Measurements from ENCODE around the gene UQCRQ. TPM values are rescaled to one million over a fixed set of nuclear protein-coding genes. Genes with fewer than 3 reads are reported as not detected.

The UQCRQ gene
- total RNA-seq, 1 donor from 2014 or later = 400 TPM

DNA sequence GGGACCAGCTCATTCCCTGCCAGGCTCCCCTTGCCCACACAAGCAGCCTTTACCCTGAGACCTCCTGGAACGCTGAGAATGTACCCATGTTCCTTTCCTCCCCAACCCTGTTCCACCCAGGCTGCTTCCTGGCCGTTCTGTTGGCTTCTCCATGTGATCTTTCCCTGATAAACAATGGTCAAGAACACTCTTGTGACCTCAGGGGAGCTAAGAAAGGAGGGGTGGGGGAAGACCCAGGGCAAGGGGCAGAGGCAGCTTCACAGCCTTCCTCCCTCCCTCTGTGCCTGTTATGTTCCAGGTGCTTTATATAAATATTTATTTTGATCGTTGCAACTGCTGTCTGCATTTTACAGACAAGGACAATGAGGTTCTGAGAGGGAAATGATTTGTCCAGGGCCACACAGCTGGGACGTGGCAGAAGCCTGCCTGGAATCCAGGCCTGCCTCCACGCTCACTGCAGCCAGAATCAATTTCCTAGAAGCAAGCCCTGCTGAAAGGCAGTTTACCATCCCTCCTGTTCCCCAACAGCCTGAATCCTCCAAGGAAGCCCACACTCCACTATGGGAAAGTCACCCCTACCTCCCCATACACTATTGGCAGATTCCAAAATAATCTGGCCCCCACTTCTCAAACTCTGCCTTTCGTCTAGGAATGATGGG lies 39.9 kb upstream of the UQCRQ start:
- H3K27ac Mint-ChIP-seq = no peak overlapping the region
- no peaks in the 10 kb centered on the region for H3K9me3 Mint-ChIP-seq
- intact Hi-C loops (cut with micrococcal nuclease) = no loop called here
- peaks cover 16% of the 10 kb centered on the region for H3K4me1 Mint-ChIP-seq (ENCODE audit: low read depth)
- H3K36me3 Mint-ChIP-seq (ENCODE audit: low read depth) = no peaks in the 10 kb centered on the region
- no peak for DNase-seq (ENCODE audit: low spot score)
- peaks cover 69% of the 10 kb centered on the region for H3K27me3 Mint-ChIP-seq (ENCODE audit: low read depth)
- peak overlapping the region; percentile 9 for H3K4me3 Mint-ChIP-seq (ENCODE audit: low read depth)

DNA sequence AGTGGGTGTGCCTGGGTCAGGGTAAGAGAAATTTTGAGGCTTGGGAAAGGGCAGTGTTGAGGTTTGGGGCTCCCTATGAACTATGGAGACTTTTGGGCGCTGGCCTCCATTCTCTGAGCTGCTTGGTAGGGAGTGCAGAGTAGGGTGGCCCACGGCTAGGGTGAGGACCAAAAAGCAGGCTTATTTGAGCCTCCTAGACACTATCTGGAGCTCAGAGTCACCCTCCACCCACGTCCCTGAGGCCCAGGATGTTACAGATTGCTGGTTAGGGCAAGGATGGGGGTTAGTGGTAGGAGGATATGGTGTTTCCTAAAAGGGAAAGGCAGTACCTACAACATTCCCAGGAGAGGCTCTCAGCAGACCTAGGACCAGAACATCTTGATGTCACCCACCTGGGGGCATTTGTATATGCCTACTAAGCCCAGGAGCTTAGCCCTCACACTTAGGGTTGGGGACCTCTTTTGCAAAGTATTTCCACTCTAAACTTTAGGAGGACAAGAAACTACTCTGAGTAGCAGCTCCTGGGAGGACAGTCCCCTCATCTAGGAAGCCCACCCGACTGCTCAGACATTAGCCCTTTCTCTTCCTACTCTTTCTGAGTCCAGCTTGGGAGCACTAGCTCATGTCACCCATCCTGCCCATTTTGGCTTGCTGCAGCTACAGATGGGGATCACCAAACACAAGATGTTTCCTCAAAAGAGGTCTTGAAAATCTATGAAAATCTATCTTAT lies 38.3 kb upstream of the UQCRQ start:
- Mint-ChIP-seq H3K27me3 (ENCODE audit: low read depth) (peaks cover 69% of the 10 kb centered on the region), H3K4me1 (ENCODE audit: low read depth) (peaks cover 14% of the 10 kb centered on the region), H3K4me3 (ENCODE audit: low read depth) (no peak overlapping the region), H3K9me3 (no peaks in the 10 kb centered on the region), H3K36me3 (ENCODE audit: low read depth) (no peaks in the 10 kb centered on the region), H3K27ac (no peak overlapping the region)
- no peak for DNase-seq (ENCODE audit: low spot score)
- intact Hi-C loops (cut with micrococcal nuclease) = no loop called here

DNA sequence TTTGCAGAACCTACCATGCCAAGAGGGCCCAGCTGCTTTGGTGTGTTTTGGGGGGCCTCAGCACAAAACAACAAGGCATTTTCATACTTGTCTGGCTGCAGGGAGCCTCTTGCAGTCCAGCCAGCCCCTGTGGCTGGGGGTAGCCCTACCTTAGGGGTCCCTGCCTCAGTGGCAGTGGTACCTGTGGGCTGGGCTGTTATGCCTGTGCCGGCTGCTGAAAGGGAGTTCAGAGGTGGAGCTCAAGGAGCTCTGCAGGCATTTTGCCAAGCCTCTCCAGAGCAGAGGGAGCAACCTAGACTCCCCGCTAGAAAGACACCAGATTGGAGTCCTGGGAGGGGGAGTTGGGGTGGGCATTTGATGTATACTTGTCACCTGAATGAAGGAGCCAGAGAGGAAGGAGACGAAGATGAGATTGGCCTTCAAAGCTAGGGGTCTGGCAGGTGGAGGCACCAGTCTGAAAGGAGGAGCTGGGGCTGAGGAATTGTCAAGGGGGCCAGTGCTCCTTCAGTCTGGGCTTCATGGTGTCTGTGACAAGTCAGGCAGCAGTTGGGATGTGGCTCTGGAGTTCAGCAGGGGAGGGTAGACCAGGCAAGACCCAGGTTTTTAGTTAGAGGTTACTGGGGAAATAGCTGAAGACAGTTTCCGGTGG lies 37.5 kb upstream of the UQCRQ start:
- no peak for DNase-seq (ENCODE audit: low spot score)
- H3K9me3 Mint-ChIP-seq = no peaks in the 10 kb centered on the region
- H3K4me3 Mint-ChIP-seq (ENCODE audit: low read depth) = peak overlapping the region; percentile 47
- no peak overlapping the region for H3K27ac Mint-ChIP-seq
- no peaks in the 10 kb centered on the region for H3K36me3 Mint-ChIP-seq (ENCODE audit: low read depth)
- H3K27me3 Mint-ChIP-seq (ENCODE audit: low read depth) = peaks cover 67% of the 10 kb centered on the region
- intact Hi-C loops (cut with micrococcal nuclease) = no loop called here
- H3K4me1 Mint-ChIP-seq (ENCODE audit: low read depth) = peaks cover 12% of the 10 kb centered on the region

DNA sequence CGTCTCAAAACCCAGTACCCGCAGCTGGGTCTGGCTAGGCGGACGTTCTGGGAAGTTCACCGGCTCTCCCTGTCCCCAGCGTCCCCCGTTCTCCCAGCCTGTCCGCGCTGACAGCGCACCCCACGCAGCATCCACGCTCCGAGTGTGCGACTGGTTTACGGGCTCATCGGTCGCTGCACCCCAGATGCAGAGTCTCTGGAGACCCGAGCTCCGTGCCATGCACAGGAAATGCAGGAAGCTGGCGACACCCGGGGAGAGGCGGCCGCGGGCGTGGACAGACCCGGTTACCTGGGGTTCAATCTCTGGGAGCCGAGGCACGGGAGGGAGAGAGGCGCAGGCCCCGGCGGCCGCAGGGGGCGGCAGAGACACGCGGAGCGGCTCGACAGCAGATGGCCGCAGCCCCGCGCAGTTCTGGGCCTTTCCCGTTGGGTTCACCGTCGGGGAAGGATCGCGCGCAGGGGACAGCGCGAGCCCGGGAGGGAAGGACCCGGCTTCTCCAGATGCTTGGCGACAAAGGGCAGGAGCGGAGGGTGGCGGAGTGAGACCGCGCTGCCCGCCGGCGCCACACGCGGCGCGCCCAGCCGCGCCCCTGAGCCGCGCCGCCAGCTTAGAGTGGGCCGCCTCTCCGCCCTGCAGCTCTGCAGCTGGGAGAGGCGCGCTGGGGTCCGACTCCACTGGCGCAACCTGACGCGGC lies 36.6 kb upstream of the UQCRQ start:
- DNase-seq (ENCODE audit: low spot score) = peak; percentile 67
- Mint-ChIP-seq H3K27ac (peak overlapping the region; percentile 66), H3K36me3 (ENCODE audit: low read depth) (no peaks in the 10 kb centered on the region), H3K27me3 (ENCODE audit: low read depth) (peaks cover 63% of the 10 kb centered on the region), H3K9me3 (no peaks in the 10 kb centered on the region), H3K4me1 (ENCODE audit: low read depth) (peaks cover 12% of the 10 kb centered on the region), H3K4me3 (ENCODE audit: low read depth) (peak overlapping the region; percentile 87)
- intact Hi-C loops (cut with micrococcal nuclease) = loop anchor here (1.0 to 2.0 kb wide), 2 partner anchors 37 to 53 kb away; partner anchors contain the start of genes GDF9 and UQCRQ

DNA sequence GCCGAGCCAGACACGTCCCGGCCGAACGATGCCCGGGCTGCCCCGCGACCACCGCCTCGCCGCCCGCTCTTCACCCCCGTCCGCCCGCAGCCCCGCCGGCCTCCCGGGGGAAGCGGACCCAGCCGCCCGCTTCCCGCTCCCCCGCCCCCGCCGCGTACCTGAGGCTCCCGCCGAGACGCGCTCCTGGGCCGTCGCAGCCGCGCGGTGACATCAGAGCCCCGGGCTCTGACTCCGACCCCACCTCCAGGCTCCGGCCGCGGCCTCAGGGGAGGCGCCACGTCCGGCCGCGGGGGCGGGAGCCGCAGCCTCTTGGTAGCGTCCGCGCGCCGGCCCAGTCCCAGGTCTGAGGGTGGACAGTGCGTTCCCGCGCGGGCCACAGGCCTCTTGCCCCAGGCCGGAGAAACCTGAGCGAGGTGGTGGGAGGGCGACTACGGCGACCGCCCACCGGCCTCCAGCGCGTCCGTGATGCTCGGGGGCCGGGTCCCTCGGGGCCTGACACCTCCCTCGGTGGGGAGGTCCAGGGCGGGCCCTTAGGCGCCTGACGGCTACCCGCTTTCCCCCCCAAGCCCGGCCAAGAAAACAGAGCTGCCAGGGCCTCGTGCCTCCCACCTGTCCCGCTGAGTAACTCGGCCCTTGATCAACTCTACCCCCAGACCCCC lies 35.9 kb upstream of the UQCRQ start, which contains the start of gene SHROOM1:
TSS of gene SHROOM1 (minus strand) at position 212 of the 659 bp plus-strand sequence. CDS start 4,507 bp downstream, outside the sequence.
- DNase-seq (ENCODE audit: low spot score) = no peak

DNA sequence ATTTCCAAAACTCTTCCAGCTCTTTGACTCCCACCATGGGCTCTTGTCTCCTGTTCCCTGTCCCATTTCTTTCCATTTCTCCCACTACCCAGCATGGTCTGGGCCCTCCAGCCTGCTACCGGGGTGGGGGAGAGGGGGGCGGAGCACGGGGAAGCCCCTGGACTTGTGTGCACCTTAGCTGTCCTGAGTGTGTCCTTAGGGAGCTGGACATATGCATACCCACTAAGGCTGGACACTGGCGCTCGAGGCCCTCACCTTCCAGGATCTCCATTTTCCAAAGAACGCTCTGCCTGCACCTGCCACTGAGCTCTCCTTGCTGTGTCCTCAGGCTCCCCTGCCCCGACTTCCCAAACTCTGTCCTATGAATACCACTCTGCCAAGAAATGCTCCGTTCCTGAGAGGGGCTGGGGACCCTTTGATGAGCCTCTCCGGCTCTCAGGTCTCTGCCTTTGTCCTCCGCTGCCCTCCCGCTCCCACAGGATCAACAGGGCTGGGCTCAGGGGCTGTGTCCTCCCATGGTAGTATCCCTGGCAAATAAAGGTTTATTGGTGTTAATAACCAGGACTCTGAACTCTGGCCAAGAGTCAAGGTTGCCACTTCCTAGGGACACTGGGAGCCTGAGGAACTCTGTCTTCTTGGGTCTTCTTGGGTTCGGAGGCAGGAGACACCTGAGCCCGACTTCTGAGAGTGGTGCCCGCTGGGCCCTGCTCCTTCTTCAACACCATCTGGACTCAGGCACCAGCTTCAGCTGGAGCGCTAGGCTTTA lies 35.2 kb upstream of the UQCRQ start:
- H3K9me3 Mint-ChIP-seq = no peaks in the 10 kb centered on the region
- peak overlapping the region; percentile 79 for H3K4me3 Mint-ChIP-seq (ENCODE audit: low read depth)
- peaks cover 57% of the 10 kb centered on the region for H3K27me3 Mint-ChIP-seq (ENCODE audit: low read depth)
- no peak overlapping the region for H3K27ac Mint-ChIP-seq
- intact Hi-C loops (cut with micrococcal nuclease) = loop anchor here (2.0 kb wide), 1 partner anchor 36 kb away; the partner anchor contains the start of genes GDF9 and UQCRQ
- H3K36me3 Mint-ChIP-seq (ENCODE audit: low read depth) = no peaks in the 10 kb centered on the region
- DNase-seq (ENCODE audit: low spot score) = no peak
- peaks cover 12% of the 10 kb centered on the region for H3K4me1 Mint-ChIP-seq (ENCODE audit: low read depth)

More for the DNA sequence above, 35.9 kb upstream of the UQCRQ start, which contains the start of gene SHROOM1:
- Mint-ChIP-seq H3K9me3 (no peaks in the 10 kb centered on the region), H3K4me3 (ENCODE audit: low read depth) (peak within 1 kb of the TSS; percentile 87), H3K27ac (peak within 1 kb of the TSS; percentile 66), H3K36me3 (ENCODE audit: low read depth) (no peaks in the 10 kb centered on the region), H3K4me1 (ENCODE audit: low read depth) (peaks cover 12% of the 10 kb centered on the region), H3K27me3 (ENCODE audit: low read depth) (peaks cover 60% of the 10 kb centered on the region)
- intact Hi-C loops (cut with micrococcal nuclease) = loop anchor here (1.0 to 2.0 kb wide), 2 partner anchors 36 to 53 kb away; partner anchors contain the start of genes GDF9 and UQCRQ

DNA sequence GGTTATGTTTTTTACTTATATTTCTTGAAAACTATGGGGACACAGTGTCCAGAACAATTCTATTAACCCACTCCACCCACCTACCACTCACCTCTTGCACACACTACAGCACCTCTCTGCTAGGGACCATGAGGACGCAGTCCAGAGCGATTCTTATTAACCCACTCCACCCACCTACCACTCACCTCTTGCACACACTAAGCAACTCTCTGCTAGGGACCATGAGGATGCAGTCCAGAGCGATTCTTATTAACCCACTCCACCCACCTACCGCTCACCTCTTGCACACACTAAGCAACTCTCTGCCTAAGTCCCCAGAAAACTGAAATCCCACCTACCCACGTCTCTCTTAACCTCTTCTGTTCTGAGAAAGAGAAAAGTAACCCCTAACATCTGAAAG lies 33.8 kb upstream of the UQCRQ start:
- Mint-ChIP-seq H3K27ac (no peak overlapping the region), H3K27me3 (ENCODE audit: low read depth) (peaks cover 44% of the 10 kb centered on the region), H3K4me1 (ENCODE audit: low read depth) (peaks cover 9% of the 10 kb centered on the region), H3K9me3 (no peaks in the 10 kb centered on the region), H3K4me3 (ENCODE audit: low read depth) (no peak overlapping the region), H3K36me3 (ENCODE audit: low read depth) (no peaks in the 10 kb centered on the region)
- intact Hi-C loops (cut with micrococcal nuclease) = no loop called here
- no peak for DNase-seq (ENCODE audit: low spot score)

DNA sequence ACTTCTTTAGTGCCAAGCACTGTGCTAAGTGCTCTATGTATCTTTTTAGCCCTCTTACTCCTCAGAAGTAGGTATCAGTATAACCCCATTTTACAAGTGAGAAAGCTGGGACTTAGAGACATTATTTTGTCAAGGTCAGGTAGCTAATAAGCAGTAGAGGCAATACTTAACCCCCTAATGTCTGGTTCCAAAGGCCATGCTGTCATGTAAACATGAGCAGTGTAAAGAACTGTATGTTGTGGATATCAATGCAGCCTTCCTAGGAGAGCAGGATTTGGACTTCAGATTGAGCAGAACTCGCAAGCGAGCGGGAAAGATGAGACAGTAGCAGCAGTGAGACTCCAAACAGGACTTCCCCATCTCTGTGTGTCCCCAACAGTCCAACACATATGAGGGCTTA lies 32.4 kb upstream of the UQCRQ start:
- no peak for DNase-seq (ENCODE audit: low spot score)
- intact Hi-C loops (cut with micrococcal nuclease) = no loop called here
- H3K4me3 Mint-ChIP-seq (ENCODE audit: low read depth) = no peak overlapping the region
- H3K36me3 Mint-ChIP-seq (ENCODE audit: low read depth) = no peaks in the 10 kb centered on the region
- peaks cover 4% of the 10 kb centered on the region for H3K4me1 Mint-ChIP-seq (ENCODE audit: low read depth)
- peaks cover 35% of the 10 kb centered on the region for H3K27me3 Mint-ChIP-seq (ENCODE audit: low read depth)
- H3K9me3 Mint-ChIP-seq = no peaks in the 10 kb centered on the region
- no peak overlapping the region for H3K27ac Mint-ChIP-seq

DNA sequence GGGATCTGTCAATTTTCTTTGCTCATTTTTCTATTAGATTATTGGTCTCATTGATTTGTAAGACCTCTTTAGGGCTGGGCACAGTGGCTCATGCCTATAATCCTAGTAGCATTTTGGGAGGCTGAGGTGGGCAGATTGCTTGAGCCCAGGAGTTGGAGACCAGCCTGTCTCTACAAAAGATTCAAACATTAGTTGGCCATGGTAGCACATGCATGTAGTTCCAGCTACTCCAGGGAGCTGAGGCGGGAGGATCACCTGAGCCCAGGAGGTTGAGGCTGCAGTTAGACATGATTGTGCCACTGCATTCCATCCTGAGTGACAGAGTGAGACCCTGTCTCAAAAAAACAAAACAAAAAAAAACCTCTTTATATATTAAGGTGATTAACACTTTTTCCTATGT lies 29.6 kb upstream of the UQCRQ start:
- no peaks in the 10 kb centered on the region for H3K4me1 Mint-ChIP-seq (ENCODE audit: low read depth)
- H3K27ac Mint-ChIP-seq = no peak overlapping the region
- no peak for DNase-seq (ENCODE audit: low spot score)
- H3K9me3 Mint-ChIP-seq = no peaks in the 10 kb centered on the region
- intact Hi-C loops (cut with micrococcal nuclease) = no loop called here
- no peaks in the 10 kb centered on the region for H3K36me3 Mint-ChIP-seq (ENCODE audit: low read depth)
- no peak overlapping the region for H3K4me3 Mint-ChIP-seq (ENCODE audit: low read depth)
- H3K27me3 Mint-ChIP-seq (ENCODE audit: low read depth) = peaks cover 18% of the 10 kb centered on the region

DNA sequence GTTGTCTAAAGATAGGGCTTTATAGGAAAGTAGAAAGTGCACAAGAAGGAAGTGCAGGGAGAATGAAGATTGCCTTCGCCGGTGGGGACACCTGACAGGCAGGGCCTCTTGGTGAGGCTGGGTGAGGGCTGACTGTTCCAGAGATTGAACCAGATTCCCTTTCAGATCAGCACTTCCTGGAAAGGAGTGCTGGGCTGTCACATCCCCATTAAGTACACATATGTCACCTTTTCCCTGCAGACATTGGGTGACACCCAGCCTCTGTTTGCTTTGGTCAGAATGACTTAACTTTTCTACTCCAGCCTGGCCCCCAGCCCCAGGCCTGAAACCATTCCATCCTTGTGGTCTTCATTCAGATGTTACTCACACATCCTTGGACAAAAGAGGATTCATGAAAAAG lies 28.6 kb upstream of the UQCRQ start:
- intact Hi-C loops (cut with micrococcal nuclease) = no loop called here
- H3K4me1 Mint-ChIP-seq (ENCODE audit: low read depth) = no peaks in the 10 kb centered on the region
- H3K36me3 Mint-ChIP-seq (ENCODE audit: low read depth) = no peaks in the 10 kb centered on the region
- H3K27ac Mint-ChIP-seq = no peak overlapping the region
- no peaks in the 10 kb centered on the region for H3K9me3 Mint-ChIP-seq
- peaks cover 14% of the 10 kb centered on the region for H3K27me3 Mint-ChIP-seq (ENCODE audit: low read depth)
- H3K4me3 Mint-ChIP-seq (ENCODE audit: low read depth) = no peak overlapping the region
- DNase-seq (ENCODE audit: low spot score) = no peak

DNA sequence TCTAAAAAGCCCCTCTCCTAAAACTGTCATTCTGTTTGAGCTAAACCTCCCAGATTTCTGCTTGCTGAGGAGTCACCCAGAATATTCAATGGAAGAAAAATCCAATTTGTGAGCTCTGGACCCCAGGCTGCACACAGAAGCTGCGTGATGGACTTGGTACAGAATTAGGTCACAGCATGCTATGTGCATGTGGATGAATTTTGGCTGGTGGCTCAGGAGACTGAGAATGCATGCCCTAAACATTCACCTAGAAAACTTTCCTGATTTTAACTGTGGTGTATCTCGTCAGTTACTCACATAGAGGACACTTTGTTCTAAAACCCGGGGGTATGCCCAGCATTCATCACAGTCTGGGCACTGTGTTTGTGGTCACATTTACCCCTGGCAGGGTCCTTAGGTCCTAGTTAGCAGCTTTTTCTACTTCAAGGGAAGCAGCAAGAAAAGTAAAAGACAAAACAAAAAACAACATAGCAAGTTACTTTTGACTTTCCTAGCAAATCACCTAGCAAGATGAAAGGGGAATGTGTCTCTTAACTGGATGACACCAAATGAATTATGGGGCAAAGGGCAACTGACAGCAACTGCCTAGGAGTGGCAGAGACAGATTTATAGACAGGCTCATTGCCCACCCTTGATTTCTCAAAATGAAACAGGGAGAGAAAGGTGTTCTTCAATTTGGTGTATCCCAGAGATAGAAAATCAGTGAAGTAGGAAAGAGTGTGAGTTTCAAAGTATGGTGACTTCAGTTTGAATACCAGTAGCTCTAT lies 27.7 kb upstream of the UQCRQ start:
- H3K27me3 Mint-ChIP-seq (ENCODE audit: low read depth) = peaks cover 9% of the 10 kb centered on the region
- DNase-seq (ENCODE audit: low spot score) = no peak

More for the DNA sequence above, 27.7 kb upstream of the UQCRQ start:
- H3K27ac Mint-ChIP-seq = no peak overlapping the region
- H3K9me3 Mint-ChIP-seq = no peaks in the 10 kb centered on the region
- H3K36me3 Mint-ChIP-seq (ENCODE audit: low read depth) = no peaks in the 10 kb centered on the region
- no peaks in the 10 kb centered on the region for H3K4me1 Mint-ChIP-seq (ENCODE audit: low read depth)
- intact Hi-C loops (cut with micrococcal nuclease) = no loop called here
- H3K4me3 Mint-ChIP-seq (ENCODE audit: low read depth) = no peak overlapping the region
